Measurements from ENCODE around the gene DNAI1.

DNAI1 gene

DNA sequence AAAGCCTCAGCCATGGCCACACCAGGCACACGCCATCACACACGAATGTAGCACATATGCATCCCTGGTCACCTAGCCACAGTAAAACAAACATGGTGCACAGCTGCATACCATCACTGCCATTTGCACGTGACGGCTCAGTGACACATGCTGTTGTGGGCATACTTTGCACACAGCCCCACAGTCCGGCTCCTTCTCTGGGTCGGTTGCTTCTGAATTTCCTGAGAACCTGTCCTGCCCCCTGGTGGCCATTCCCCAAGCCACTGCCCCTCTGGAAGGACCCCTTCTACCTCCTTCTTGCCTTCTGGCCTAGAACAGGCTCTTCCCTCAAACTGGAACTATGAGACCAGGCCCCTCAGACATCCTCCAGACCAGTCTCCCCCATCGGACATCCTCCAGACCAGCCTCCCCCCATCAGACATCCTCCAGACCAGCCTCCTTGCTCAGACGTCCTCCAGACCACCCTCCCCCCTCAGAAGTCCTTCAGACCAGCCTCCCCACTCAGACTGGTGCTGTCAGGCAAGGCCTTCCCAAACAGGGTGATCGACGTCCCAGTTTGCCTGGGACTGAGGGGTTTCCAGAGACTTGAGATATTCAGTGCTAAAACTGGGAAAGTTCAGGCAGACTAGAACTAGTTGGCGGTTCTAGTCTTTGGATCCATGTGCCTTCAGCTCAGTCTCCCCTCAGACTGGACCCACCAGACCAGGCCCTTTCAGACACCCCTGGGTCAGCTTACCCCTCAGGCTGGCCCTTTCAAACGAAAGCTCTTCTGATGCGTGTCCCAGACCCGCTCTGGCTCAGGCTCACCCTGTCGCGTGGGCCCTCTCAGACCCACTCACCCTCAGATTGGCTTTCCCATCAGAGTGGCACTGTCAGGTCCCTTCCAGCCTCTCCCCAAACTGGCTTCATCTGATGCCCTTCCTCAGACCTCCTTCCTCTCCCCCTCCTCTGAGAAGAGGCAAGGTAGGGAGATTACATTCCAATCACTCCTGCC, 88.5 kb downstream of the DNAI1 start:
- no peak for DNase-seq

GRCh38 chr9:34547960-34548611, 89.5 kb downstream of the DNAI1 start:
- DNase-seq: no peak

DNA sequence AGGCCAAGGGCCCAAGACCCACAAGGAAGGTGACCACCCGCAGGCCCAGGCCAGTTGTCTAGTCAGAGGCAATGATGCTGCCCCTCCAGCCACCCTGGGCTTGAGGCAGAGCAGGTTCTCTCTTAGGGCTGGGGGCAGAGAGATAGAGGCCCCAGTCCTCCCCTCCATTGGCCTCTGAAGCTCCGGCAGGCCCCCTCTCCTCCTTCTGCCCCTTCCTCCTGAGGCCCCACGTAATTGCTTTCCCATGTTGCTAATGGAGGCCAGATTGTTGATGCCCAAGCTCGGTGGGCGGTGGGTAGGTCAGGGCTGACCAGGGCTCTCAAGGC, 90.8 kb downstream of the DNAI1 start:
- DNase-seq: no peak

GRCh38 chr9:34550016-34550680, 91.5 kb downstream of the DNAI1 start:
- no peak for DNase-seq

DNA sequence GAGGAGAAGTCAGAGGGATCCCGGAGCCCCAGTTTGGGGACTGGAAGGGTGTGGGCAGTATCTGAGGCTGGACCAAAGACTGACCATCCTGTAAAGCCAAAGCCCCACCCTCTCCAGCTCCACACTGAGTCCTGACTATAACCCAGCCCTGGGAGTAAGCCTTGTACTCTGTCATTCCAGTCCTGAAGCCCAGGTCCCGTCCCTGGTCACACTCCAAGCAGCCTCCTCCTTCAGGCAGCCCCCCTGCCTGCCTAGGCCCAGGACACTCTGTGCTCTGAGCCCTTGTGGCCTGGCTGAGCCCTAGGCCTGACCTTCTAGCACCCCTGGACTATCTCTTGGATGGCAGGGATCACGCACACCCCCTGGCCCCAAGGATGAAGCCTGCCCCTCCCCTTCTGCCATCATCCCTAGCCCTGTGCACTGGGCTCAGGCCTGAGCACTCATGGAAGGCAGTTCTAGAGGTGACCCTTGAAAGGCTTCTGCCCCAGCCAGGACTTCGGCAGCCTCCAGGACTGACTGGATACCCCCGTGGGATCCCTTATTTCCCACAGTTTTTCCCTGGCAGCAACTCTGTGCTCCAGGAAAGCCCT, 92.2 kb downstream of the DNAI1 start:
- DNase-seq: no peak

- DNase-seq: no peak
Measured at GRCh38 chr9:34551751-34552605, 93.4 kb downstream of the DNAI1 start.

DNA sequence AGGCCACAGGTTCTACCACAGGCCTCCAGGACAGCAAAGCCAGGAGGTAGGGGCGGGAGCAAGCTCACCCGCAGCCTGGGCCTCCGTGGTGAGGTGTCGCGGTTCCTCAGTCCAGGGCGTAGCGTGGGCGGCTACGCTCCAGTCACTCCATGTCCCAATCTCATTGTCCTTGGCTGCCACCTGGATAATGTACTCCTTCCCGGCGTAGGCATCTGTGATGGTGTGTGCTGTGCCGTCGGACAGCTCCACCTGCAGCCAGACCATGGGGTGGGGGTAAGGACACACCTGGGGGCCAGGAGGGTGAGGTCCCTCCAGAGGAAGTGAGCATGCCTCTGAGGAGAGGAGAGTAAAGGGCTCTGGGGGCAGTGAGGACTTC, 94.0 kb downstream of the DNAI1 start:
- no peak for DNase-seq

DNA sequence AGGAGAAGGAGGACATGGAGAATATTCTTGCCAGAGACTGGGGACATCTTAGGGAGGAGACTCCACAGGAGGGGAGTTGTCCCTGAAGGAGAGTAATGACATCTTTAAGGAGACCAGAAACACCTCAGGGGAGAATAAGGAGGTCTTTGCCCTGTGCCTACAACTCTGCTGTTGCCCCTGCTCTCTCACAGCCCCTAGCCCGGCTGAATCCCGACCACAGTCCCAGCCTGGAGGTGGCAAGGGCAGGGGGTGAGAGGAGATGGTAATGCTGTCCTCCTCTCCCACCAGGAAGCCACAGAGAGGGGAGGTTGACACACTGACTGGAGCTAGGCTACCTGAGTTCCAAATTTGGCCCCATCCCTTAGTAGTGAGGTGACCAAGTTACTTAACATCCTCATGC, 94.4 kb downstream of the DNAI1 start:
- no peak for DNase-seq

DNA sequence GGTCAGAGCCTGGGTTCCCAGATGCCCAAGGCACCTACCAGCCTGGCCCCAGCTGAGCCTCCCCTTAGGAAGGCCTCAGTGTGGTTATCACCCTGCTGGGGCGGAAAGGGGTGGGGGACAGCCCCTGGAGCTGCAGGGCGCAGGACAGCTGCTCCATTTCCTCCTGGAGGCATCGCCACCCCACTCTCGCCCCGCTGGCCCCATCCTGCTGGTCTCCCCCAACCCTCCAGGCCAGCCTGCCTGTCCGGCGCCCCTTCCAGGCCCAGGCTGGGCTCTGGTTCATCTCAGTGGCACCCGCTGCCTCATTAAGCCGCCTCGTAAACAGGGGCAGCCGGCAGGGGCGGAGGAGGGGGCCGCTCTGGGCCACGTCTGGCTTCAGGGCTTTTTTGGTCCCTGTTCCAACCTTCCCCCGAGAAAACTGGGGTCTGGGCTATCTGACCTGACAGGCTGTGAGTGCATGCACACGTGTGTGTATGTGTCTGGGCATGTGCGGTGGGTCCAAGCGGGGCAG, 95.0 kb downstream of the DNAI1 start:
- DNase-seq: no peak

DNA sequence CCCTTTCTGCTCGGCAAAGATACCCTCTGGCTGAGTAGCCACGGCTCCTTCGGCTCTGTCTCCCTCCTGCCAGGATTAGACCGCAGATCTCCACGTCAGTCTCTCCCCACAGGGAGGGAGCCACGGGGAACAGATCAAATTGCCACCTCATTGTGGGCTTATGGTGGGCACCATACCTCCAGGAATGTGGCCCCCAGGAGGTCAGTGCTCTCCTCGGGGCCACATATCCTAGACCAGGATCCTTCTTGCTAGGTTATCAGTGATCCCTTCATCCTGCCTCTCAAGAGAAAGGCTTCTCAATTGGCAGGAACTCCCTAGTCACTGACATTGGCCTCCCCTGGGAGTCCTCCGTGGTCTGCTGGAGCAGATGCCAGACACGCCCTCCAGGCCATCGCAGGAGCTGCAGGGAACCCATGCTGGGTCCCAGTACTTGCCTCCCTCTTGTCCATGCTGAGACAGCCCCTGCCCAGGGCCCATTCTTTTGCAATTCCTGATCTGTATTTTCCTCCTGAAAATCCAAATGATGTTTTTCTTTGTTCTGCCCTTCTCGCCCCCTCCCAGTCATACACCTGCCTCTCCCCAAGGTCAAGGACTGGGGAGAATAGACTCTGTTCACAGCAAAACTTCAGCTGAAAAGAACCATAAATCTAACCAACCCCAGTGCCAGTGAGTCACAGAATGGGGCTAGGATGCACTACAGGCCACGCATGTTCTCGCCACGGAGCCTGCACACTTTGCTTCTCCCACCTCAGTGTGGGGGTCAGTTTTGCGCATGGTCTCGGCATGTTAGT, 95.8 kb downstream of the DNAI1 start:
- DNase-seq: no peak

DNA sequence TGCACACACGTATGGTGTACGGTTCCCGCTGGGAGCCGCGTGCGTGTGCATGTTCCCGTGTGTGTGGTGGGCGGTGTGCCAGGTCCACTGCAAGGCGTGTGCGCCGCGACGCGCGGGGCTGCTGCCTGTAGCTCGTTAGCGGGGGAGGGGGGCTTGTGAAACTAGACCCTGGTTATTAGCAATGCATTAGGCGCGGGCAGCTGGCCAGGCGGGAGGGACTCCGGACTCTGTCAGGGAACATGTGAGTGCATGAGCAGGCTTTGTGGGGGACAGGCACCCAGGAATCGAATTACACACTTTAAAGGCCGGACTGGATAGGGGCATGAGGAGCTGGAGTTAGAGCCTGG, 96.4 kb downstream of the DNAI1 start:
- DNase-seq: no peak

- no peak for DNase-seq
Measured at GRCh38 chr9:34555500-34555899, 96.9 kb downstream of the DNAI1 start.

GRCh38 chr9:34555936-34556525, 97.4 kb downstream of the DNAI1 start:
- DNase-seq: no peak

DNA sequence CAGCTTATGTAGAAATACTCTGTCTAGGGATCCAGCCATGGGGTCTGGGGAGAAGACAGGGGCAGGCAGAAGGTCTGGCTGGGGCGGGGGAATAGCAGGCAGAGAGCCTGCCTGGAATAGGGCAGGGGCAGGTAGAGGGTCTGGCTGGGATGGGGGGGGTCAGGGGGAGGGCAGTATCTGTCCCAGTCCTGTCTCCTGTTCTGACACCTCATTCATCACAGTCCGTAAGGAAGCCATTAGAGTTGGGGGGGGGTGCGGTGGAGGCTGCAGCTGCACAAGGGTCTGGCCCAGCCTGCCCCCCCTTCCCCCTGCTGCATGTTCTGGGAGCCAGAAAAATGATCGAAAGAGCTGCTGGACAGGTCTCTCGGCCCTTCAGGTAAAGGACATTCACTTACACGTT, 98.3 kb downstream of the DNAI1 start:
- no peak for DNase-seq

- no peak for DNase-seq
Measured at GRCh38 chr9:34557426-34558321, 99.1 kb downstream of the DNAI1 start.

DNA sequence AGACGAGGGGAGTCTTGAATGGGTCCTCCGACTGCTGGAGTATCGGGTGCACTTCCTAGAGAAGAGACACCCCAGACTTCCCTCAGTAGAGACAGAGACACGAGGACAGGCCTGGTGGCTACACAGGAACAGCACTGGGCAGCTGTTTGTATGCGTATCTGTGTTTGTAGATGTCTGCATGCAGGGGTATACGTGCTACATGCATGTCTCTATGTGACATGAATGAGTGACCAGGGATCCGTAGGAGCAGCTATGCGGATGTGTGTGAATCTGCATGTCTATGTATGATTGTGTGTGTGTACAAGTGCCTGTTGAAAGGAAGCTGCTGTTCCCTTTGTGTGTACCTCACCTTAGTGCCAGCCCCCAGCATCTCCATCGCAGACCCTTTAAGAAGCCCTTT, 99.8 kb downstream of the DNAI1 start:
- DNase-seq: no peak

DNA sequence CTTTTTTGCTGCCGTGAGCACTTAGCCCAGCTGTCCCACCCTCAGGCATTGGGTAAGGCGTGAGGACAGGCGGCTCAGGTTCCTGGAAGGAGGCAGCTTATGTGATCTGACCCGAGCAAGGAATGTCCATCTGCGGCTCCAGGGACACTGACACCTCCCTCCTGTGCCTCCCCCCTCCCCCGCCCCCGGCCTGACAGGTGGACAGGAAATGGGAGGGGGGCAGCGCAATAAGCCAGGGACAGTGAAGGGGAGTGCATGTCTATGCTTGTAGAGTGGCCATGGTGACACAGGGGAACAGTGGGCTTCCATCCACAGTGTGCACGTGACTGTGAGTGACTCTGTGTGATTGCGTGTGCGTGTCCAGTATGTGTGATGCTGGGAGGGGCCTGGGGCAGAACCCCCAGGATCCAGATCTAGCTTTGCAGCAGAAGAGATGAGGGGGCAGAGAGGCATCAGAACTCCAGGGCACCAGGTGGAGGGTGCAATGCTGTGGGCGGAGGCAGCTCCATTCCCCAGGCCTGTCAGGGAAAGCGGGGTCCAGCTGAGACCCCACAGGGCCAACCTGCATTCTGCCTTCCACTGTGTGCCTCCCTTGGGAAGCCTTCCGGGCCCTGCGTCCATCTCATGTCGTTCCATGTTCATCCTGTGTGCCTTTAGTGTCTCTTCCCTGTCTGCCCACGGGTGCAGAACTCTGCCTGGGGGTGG, 100.5 kb downstream of the DNAI1 start:
- no peak for DNase-seq

- DNase-seq: no peak
Measured at GRCh38 chr9:34559624-34560455, 101.2 kb downstream of the DNAI1 start.
